NCI-H2107 (cell line): Measurements from ENCODE around the gene RBM4B.

Source experiments
- DNase-seq: peaks from one replicate; lab custom pipeline; 2025; lab: John Stamatoyannopoulos, UW

The RBM4B gene

GRCh38 chr11:66706989-66707388 is 29.3 kb upstream of the RBM4B start:
- no peak for DNase-seq

- no peak for DNase-seq
Measured at GRCh38 chr11:66705587-66706335, 28.1 kb upstream of the RBM4B start.

GRCh38 chr11:66704659-66705360 is 27.1 kb upstream of the RBM4B start:
- no peak for DNase-seq

- DNase-seq = no peak
Measured at GRCh38 chr11:66701432-66702240, 23.9 kb upstream of the RBM4B start.

GRCh38 chr11:66700742-66701141 is 23.1 kb upstream of the RBM4B start:
- DNase-seq = no peak

- DNase-seq = no peak
Measured at GRCh38 chr11:66700337-66700736, 22.6 kb upstream of the RBM4B start.

- DNase-seq = no peak
Measured at GRCh38 chr11:66698491-66698890, 20.8 kb upstream of the RBM4B start.

GRCh38 chr11:66697988-66698387 is 20.3 kb upstream of the RBM4B start:
- DNase-seq = no peak

- no peak for DNase-seq
Measured at GRCh38 chr11:66696146-66696545, 18.5 kb upstream of the RBM4B start.

GRCh38 chr11:66694732-66695207 is 17.1 kb upstream of the RBM4B start:
- DNase-seq = peak; percentile 85

GRCh38 chr11:66694056-66694410 is 16.3 kb upstream of the RBM4B start:
- no peak for DNase-seq

GRCh38 chr11:66693356-66694055 is 15.8 kb upstream of the RBM4B start:
- no peak for DNase-seq

GRCh38 chr11:66692871-66693331 is 15.2 kb upstream of the RBM4B start:
- no peak for DNase-seq

GRCh38 chr11:66692446-66692845 is 14.8 kb upstream of the RBM4B start:
- no peak for DNase-seq

GRCh38 chr11:66691311-66691980 is 13.8 kb upstream of the RBM4B start:
- no peak for DNase-seq

- no peak for DNase-seq
Measured at GRCh38 chr11:66689661-66690590, 12.2 kb upstream of the RBM4B start.

GRCh38 chr11:66688561-66689534 is 11.2 kb upstream of the RBM4B start:
- DNase-seq = no peak

GRCh38 chr11:66687831-66688281 is 10.2 kb upstream of the RBM4B start:
- DNase-seq = no peak
